HG03025 (cell line): ENCODE results near the gene RNF220.
"Not testable (repeated sequence)": the region's sequence is repeated elsewhere in the genome, so short reads cannot be mapped to it uniquely, and the experiment has no call there.

Experiments
- ATAC-seq: cut with Tn5 transposase; IDR thresholded peaks from one replicate; pipeline ENCODE4 v1.9.1; 2021; ENCODE audit warnings: mild to moderate bottlenecking, moderate library complexity; ENCODE audit not compliant: unreplicated experiment, low FRiP score

RNF220 gene

GRCh38 chr1:44544960-44545359 lies 139.9 kb downstream of the RNF220 start:
- no peak for ATAC-seq

DNA sequence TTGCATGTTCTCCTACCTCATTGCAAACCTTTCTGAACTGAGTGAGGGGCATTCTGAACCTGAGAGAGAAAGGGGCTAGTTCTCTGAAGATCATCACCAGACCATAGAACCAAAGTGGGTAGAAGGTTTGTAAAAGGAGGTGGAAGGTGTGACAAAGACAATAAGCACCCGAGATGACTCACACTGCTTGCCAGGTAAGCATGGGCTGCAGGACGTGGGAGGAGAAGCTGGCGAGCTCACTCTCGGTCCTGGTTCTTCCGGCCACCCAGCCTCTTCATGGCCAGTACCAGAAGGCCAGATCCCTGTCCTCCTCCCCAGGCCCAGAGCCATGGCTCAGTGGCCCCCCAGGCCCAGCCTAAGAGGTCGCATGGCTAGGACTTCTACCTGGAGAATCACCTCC lies 140.9 kb downstream of the RNF220 start:
- no peak for ATAC-seq

DNA sequence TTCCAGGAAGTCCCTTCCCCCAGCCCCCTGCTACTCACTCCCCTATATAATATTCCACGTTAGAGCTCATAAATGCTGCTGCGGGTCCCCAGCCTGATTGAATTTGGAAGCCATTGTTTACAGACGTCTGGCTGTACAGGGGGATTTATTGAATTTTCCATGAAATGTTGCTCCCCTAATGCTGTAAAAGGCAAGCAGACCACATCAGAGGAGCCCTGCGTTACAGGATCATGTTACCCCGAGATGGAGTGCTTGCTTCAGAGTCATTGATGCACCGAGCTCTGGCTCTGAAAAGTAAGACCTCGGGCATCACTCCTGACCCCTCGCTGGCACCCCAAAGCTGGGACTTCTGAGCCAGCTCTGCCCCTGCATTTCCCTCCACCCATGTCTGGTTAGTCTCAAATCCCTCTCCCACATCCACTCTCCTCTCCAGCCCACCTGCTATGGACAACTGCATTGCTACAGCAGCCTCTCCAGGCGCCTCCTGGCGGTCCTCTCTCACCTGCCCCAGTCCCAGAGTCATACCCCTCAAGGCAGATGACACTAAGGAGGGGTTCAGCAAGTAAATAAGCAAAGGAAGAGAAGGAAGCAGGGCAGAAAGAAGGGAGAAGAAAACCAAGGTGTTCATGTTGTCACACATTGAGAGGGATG lies 141.5 kb downstream of the RNF220 start:
- no peak for ATAC-seq

DNA sequence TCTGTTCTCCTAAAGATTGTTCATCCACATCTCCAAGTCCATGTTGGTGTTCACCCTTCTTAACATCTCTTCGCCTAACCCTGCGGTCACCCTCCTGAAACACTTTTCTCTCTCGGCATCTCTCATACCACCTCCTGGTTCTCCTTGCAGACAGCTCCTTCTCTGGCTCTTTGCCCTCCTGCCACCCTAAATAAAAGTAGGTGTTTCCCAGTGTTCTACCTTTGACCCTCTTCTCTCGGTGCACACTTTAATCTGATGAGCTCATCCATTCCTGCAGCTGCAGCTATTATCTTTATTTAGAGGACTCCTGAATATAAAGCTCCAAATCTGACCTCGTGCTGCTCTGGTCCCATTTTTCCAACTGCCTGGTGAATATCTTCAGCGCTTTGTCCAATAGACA lies 142.3 kb downstream of the RNF220 start:
- ATAC-seq, result no peak

DNA sequence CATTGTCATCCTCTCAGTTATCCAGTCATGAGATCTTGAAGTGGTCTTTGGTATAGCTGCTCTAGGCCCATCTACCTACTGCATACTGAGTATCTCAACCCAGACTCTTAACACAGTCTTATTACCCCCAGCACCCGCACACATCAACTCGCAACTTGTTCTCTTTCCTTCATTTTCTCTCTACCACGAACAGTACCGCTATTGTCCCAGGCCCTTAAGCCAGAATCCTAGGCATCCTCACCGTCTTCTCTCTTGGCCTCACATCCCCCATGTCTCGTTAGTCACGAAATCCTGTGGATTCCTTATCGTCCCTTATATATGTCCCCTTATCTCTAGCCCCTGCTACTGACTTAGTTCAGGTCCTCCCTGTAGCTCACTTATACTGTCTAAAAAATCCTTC lies 142.8 kb downstream of the RNF220 start:
- ATAC-seq, result no peak

DNA sequence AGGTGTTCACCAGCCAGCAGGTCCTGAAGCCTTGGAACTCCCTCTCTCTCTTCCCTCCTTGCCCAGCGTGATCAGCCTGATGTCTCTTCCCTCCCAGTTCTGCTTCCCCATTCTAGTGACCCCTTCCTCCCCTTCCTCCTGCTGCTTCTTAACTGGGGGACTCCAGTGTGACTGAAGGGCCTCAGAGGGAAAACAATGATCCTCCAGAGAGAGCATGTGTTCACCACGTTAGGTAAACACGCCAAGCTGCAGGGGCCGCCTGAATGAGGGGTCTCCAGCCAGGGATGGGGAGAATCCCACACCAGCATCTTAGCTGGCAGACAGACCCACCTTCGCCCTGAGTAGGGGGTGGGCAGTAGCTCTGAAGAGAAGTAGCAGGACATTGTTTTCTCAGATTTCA lies 144.5 kb downstream of the RNF220 start:
- ATAC-seq, result no peak

DNA sequence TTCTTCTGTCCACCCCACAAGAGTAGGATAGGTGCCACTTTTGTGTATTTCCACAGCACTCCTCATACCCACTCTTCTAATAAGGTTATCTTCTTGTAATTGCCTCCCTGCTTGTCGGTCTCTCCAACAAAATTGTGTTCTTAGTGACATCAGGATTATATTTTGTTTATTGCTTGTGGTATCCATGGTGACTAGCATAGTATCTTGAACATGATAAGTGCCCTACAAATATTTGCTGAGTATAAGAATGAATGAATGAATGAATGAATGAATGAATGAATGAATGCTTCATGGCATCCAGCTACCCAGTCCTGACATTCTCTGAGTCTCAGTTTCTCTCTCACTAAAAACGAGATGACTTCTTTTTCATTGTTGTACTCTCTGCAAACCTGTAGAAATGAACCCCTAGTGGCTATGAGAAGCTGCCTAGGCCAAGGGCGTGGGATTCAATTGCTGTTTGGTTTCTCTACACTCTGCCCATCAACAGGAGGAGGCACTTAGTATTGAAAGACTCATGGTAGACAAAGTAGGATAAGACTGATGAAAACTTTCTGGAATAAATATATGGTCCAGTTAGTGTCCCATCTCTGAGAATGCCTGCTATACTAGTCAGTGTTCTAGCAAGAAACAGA lies 148.2 kb downstream of the RNF220 start:
- no peak for ATAC-seq

DNA sequence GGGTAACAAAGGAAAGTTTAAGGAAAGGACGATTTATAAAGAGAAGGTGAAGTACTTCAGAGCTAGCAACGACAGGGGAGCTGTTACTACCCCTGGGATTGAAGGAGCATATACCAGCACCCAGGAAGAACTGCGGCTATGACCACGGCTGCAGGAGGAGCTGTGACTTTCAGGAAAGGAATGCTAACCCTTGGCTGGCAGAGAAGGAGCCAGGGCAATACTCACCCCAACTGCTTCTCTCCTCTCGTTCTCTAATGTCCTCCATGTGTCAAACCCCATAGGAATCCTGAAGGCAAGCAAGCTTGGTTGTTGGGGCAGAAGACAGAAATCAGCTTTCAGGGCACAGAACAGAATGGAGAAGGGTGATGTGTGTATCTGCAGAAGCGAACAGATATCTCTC lies 148.7 kb downstream of the RNF220 start:
- no peak for ATAC-seq

DNA sequence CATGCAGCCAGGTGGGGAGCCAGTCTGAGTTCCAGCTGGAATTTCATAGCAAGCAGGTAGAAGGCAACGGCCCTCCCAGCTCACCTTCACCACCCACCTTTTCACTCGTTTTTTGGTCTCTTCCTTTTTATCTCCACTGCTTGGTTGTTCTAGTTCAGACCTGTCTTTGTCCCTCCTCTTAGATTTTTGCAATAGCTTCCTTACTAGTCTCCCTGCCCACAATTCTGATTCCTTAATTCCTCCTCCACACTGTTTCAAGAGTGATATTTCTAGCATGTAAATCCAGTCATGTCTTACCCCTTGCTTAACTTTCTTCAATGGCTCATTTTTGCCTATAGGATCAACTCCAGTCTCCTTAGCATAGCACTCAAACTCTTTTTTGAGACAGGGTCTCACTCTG lies 149.7 kb downstream of the RNF220 start:
- ATAC-seq, result no peak

- ATAC-seq, result no peak
Measured at GRCh38 chr1:44557778-44558177, 152.7 kb downstream of the RNF220 start.

DNA sequence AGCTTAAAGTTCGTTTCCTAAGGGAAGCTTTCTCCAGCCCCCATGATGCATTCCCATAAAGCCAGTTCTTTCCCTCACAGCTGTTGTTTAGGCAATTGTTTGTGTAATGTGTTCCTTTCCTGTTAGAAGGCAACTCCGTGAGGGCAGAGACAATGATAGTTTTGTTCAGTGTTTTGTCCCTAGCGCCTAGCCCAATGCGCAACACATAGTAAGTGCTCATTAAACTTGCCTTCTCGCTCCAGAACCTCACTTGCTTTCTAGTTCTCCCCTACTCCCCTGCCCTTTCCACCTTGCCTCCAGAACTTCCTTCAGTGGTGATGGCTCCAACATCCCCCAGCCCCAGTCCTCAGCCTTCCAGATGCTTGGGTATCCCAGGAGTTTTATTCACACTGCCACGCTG lies 153.8 kb downstream of the RNF220 start:
- ATAC-seq, result no peak

GRCh38 chr1:44559330-44559729 lies 154.3 kb downstream of the RNF220 start:
- no peak for ATAC-seq

DNA sequence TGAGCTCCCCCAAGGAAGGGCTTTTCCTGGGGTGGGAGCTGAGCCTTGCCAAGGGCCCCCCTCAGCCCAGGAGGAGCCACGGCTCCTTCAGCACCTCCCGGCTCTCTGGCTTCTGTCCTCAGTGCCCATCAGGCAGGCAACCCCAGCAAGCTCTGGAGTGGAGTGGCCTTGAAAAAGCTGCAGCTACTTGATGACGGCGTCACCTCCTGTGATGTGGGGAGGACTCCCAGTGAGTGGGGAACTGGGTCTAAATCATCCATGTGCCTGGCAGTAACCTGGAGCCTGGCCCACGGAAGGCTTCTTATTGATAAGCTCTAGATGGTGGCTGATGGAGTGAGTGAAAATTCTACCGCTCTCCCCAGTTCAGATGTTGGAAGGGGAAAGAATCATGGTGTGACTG lies 154.9 kb downstream of the RNF220 start:
- no peak for ATAC-seq

DNA sequence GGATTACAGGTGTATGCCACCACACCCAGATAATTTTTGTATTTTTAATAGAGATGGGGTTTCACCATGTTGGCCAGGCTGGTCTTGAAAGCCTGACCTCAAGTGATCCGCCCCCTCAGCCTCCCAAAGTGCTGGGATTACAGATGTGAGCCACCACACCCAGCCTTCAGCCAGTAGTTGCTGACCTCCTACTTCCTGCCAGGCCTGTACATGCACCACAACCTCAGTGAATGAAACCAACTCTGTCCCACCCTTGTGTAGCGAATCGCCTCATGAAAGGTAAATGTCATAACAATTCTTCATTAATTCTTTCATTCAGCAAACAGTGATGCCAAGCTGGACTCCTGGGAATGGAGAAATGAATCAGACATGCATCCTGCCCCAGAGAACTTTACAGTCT lies 155.6 kb downstream of the RNF220 start:
- not testable (repeated sequence) for ATAC-seq

DNA sequence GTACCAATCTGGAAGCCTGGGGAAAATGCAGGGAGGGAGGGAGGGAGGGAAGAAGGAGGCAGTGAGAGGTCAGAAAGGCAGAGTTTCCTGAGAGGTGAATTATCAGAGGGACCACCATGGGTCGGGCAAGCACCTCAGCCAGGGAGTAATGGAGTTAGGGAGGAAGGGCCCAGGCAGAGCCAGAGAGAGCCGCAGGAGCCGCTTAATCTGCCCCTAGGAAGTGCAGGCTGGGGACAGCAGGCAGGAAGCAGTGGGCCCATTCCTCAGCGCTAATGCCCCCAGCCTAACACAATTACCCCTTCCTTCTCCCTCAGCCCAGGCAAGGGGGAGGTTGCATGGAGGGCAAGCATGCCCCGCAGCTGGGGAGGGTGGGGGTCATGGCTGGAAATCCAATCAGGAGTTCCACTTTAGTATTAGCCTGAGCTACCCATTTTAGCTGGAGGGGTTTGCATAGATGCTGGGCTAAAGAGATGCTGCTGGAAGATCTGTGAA lies 160.2 kb downstream of the RNF220 start:
- no peak for ATAC-seq

DNA sequence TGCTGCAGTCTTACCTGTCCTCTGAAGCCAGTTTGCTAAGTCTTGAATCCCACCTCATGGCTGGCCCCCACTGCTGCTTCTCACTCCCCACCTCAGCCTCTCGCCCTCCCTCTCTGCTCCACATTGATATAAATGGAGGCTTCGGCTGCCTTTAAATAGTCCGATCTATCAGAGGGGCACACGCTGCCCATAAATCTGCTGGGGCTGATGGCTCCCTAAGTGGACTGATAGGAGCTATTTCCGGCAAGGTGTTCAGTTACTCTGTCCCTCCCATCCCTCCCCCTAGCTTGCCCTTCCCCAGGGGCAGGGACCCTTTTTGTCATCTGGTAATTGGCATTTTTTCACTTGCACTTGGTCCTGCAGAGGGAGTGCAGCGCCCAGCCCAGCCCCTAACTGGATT lies 160.8 kb downstream of the RNF220 start:
- no peak for ATAC-seq

GRCh38 chr1:44566281-44567046 lies 161.4 kb downstream of the RNF220 start:
- no peak for ATAC-seq

DNA sequence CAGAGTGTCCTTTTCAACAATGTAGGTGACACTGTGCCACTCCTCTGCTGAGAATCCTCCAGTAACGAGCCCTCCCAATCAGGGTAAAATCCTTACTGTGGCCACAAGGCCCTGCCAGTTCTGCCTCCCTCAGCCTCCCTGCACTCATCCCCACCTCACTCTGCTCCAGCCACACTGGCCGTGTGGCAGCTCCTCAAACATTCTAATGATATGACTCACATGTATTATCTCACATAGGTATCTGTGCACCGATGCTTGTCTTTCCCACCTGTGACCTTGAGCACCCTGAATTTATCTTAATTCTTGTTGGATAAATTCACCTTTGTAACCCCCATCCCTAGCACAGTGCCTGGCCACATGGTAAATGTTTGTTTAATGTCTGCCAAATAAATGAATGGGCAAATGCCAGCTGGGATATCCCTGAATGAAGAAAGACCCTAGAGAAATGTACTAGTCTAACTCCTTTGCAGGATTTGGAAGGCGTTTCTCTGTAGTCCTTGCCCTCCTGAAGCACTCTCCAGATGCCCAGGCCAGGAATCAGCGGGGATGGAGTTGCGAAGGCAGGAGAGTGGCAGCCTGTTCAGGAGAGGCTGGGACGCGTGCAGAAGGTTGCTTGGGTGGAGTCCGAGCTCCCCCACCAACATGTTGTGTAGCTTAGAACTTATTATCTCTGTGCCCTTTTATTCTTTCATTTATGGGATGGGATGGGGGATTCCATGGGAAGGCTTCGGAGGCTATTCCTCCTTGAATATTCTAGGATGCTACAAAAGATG lies 163.3 kb downstream of the RNF220 start:
- no peak for ATAC-seq

DNA sequence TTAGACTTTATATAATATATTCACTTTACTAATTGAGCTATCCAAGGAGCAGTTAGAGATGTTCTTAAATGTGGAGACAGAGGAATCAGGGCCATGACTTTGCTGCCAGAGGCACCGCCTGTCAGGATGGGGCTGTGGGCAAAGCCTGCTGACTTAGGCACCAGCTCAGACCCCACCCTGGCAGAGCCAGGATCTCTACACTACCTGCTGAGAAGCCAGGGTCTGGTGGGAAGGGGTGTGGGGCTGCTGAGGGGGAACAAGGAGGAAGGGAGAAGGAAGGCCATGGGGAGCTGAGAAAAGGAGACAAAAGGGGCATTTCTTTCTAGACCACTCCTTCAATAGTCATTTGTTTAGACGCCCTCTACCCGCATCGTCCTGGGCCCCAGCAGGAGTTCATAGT lies 164.4 kb downstream of the RNF220 start:
- ATAC-seq, result no peak

GRCh38 chr1:44571712-44572571 lies 166.9 kb downstream of the RNF220 start:
- no peak for ATAC-seq
